BE2C (cell line): Measurements from ENCODE around the gene HACD4. TPM values are rescaled to one million over a fixed set of nuclear protein-coding genes. Genes with fewer than 3 reads are reported as not detected.

ENCODE experiments used
- DNase-seq: peaks from one replicate; pipeline ENCODE4 v3.0.0-alpha.2; 2020
- H3K27me3 ChIP-seq: fragments of 250-450 bp; sonication (Bioruptor Pico); 2 replicates; pipeline ENCODE4 v1.5.1; 2020; ENCODE audit warnings: mild to moderate bottlenecking
- H3K36me3 ChIP-seq: fragments of 250-450 bp; sonication (Bioruptor Pico); 2 replicates; pipeline ENCODE4 v1.5.1; 2020; ENCODE audit warnings: mild to moderate bottlenecking
- H3K4me1 ChIP-seq: fragments of 250-450 bp; sonication (Bioruptor Pico); 2 replicates; pipeline ENCODE4 v1.5.1; 2020
- H3K4me3 ChIP-seq: 2 replicates; pipeline ENCODE4 v1.5.1; 2011; ENCODE audit warnings: low read depth, low read length
- H3K9me3 ChIP-seq: fragments of 250-450 bp; sonication (Bioruptor Pico); 2 replicates; pipeline ENCODE4 v1.5.1; 2020
- CTCF ChIP-seq: IDR thresholded peaks from 2 replicates; pipeline ENCODE4 v1.5.1; 2012; ENCODE audit warnings: mild to moderate bottlenecking, low read depth, low read length
- polyA plus RNA-seq: library from polyadenylated mRNA; unstranded; fragments of >200 nt; gene quantifications from one replicate; pipeline ENCODE4 v1.2.1, GENCODE V29; 2012; ENCODE audit warnings: low read depth, missing spikeins; ENCODE audit not compliant: insufficient read length, insufficient read depth

The HACD4 gene
- 0.12 TPM for polyA plus RNA-seq

GRCh38 chr9:21031091-21031807, at the start of gene HACD4:
Gene HACD4, minus strand, starts transcription at chr9:21031640. Its CDS starts 50 bp downstream, at chr9:21031590.
- Histone ChIP-seq H3K27me3 (no peaks in the 10 kb centered on the region), H3K36me3 (no peaks in the 10 kb centered on the region), H3K4me1 (no peaks in the 10 kb centered on the region), H3K9me3 (no peaks in the 10 kb centered on the region), H3K4me3 (no peak within 1 kb of the TSS)
- no peak for TF ChIP-seq CTCF
- DNase-seq = no peak

- DNase-seq = no peak
- Histone ChIP-seq H3K9me3 (no peaks in the 10 kb centered on the region), H3K4me1 (no peaks in the 10 kb centered on the region), H3K36me3 (no peaks in the 10 kb centered on the region), H3K4me3 (no peak overlapping the region), H3K27me3 (no peaks in the 10 kb centered on the region)
- TF ChIP-seq CTCF = no peak
Measured at GRCh38 chr9:21080793-21081192, 49.4 kb upstream of the HACD4 start.

GRCh38 chr9:21078702-21079101, 47.3 kb upstream of the HACD4 start:
- no peak for DNase-seq
- H3K9me3 ChIP-seq = no peaks in the 10 kb centered on the region
- no peak for TF ChIP-seq CTCF
- H3K4me3 ChIP-seq = no peak overlapping the region
- no peaks in the 10 kb centered on the region for H3K27me3 ChIP-seq
- H3K36me3 ChIP-seq = no peaks in the 10 kb centered on the region
- no peaks in the 10 kb centered on the region for H3K4me1 ChIP-seq

GRCh38 chr9:21077781-21078180, 46.3 kb upstream of the HACD4 start, which contains the start of gene IFNB1:
Gene IFNB1, minus strand, starts transcription at chr9:21077942. Its CDS starts 73 bp downstream, at chr9:21077869.
- no peak for DNase-seq
- Histone ChIP-seq H3K27me3 (no peaks in the 10 kb centered on the region), H3K36me3 (no peaks in the 10 kb centered on the region), H3K4me3 (no peak within 1 kb of the TSS), H3K4me1 (no peaks in the 10 kb centered on the region), H3K9me3 (no peaks in the 10 kb centered on the region)
- no peak for TF ChIP-seq CTCF

GRCh38 chr9:21075484-21075883, 44.0 kb upstream of the HACD4 start:
- TF ChIP-seq CTCF = no peak
- no peak for DNase-seq
- no peaks in the 10 kb centered on the region for H3K36me3 ChIP-seq
- H3K27me3 ChIP-seq = no peaks in the 10 kb centered on the region
- H3K4me1 ChIP-seq = no peaks in the 10 kb centered on the region
- H3K9me3 ChIP-seq = no peaks in the 10 kb centered on the region
- no peak overlapping the region for H3K4me3 ChIP-seq

- Histone ChIP-seq H3K27me3 (no peaks in the 10 kb centered on the region), H3K4me1 (no peaks in the 10 kb centered on the region), H3K4me3 (no peak overlapping the region), H3K9me3 (no peaks in the 10 kb centered on the region), H3K36me3 (no peaks in the 10 kb centered on the region)
- TF ChIP-seq CTCF = no peak
- DNase-seq = no peak
Measured at GRCh38 chr9:21070906-21071305, 39.5 kb upstream of the HACD4 start.
